B cell (primary cell): ENCODE results near the gene LOX. TPM values are rescaled to one million over a fixed set of nuclear protein-coding genes. Genes with fewer than 3 reads are reported as not detected.

Experiments
- ATAC-seq: fragments of 200-7000 bp; cut with Tn5 transposase; one replicate; pipeline ENCODE4 v1.10.0; 2021; ENCODE audit warnings: low read depth, mild to moderate bottlenecking, moderate number of reproducible peaks, moderate library complexity
- CTCF ChIA-PET: fragments of 350-600 bp; sonication (Branson Sonifier 250); formaldehyde crosslinking; loops from one replicate; lab custom pipeline; 2021; ENCODE audit warnings: antibody characterized with exemption, inconsistent platforms; lab: Charles Lee
- POLR2A ChIA-PET: fragments of 350-600 bp; sonication (Branson Sonifier 250); formaldehyde crosslinking; loops from one replicate; lab custom pipeline; 2021; ENCODE audit warnings: antibody characterized with exemption; lab: Charles Lee
- DNase-seq: peaks from one replicate; pipeline ENCODE4 v3.0.0; 2013
- H2AFZ ChIP-seq: 2 replicates; pipeline ENCODE4 v1.6.1; 2012; ENCODE audit warnings: mild to moderate bottlenecking, low read depth, low read length; ENCODE audit not compliant: insufficient read depth, poor library complexity, severe bottlenecking
- H3K27ac ChIP-seq, 2 donors: 1 replicate in 1 of 2; 2 replicates in 1 of 2; pipeline ENCODE4 v1.5.1; 2012 to 2013; ENCODE audit warnings: low read length in 2 of 2, mild to moderate bottlenecking in 2 of 2, moderate library complexity in 1 of 2
- H3K27me3 ChIP-seq, 4 experiments: fragments of 200-600 bp in 1 of 4; sonication (generic) in 1 of 4; replicated peaks in 1 of 4; 1 replicate in 2 of 4; 2 replicates in 2 of 4; pipeline versions ENCODE4 v1.6.1 to v1.7.0; 2013 to 2016; ENCODE audit warnings: low read length in 3 of 4, mild to moderate bottlenecking in 2 of 4, mixed read lengths in 1 of 4, moderate library complexity in 1 of 4; ENCODE audit not compliant: insufficient read depth in 4 of 4, control insufficient read depth in 3 of 4; ENCODE audit errors: control extremely low read depth in 1 of 4
- H3K36me3 ChIP-seq, 2 experiments: replicated peaks in 1 of 2; 1 replicate in 1 of 2; 2 replicates in 1 of 2; pipeline versions ENCODE4 v1.6.1 to v1.7.1; 2013; ENCODE audit warnings: low read length in 1 of 2; ENCODE audit not compliant: insufficient read depth in 2 of 2, control insufficient read depth in 1 of 2; ENCODE audit errors: control extremely low read depth in 1 of 2, extremely low read depth in 1 of 2
- H3K4me1 ChIP-seq, 2 donors: fragments of 200-600 bp in 1 of 2; sonication (generic) in 1 of 2; 1 replicate in 1 of 2; 2 replicates in 1 of 2; pipeline versions ENCODE4 v1.5.1 to v1.6.1; 2013 to 2017; ENCODE audit warnings: low read length in 2 of 2; ENCODE audit not compliant: control insufficient read depth in 2 of 2, insufficient read depth in 2 of 2
- H3K4me2 ChIP-seq: replicated peaks from 2 replicates; pipeline ENCODE3; 2012; ENCODE audit warnings: mild to moderate bottlenecking, low read depth, low read length; ENCODE audit not compliant: poor library complexity, severe bottlenecking
- H3K4me3 ChIP-seq, 5 experiments: fragments of 200-600 bp in 1 of 5; sonication (generic) in 1 of 5; 1 replicate in 3 of 5; 2 replicates in 2 of 5; pipeline versions ENCODE4 v1.5.1 to v1.7.0; 2011 to 2016; ENCODE audit warnings: low read length in 4 of 5, mild to moderate bottlenecking in 4 of 5, low read depth in 2 of 5, control low read depth in 1 of 5, moderate library complexity in 1 of 5; ENCODE audit not compliant: insufficient read depth in 1 of 5; ENCODE audit errors: control extremely low read depth in 1 of 5, extremely low read depth in 1 of 5
- H3K79me2 ChIP-seq: fragments of 200-600 bp; sonication (generic); one replicate; pipeline ENCODE4 v1.6.0; 2016; ENCODE audit warnings: low read length; ENCODE audit not compliant: control insufficient read depth, insufficient read depth
- H3K9ac ChIP-seq: fragments of 200-600 bp; sonication (generic); 2 replicates; pipeline ENCODE4 v1.6.1; 2017; ENCODE audit warnings: mild to moderate bottlenecking, low read length, moderate library complexity
- H3K9me3 ChIP-seq, 3 donors: one replicate each; pipeline versions ENCODE4 v1.6.1 to v1.7.1; 2013; ENCODE audit warnings: low read length in 2 of 3; ENCODE audit not compliant: control insufficient read depth in 2 of 3, insufficient read depth in 1 of 3; ENCODE audit errors: control extremely low read depth in 1 of 3
- H4K20me1 ChIP-seq: 2 replicates; pipeline ENCODE4 v1.6.0; 2012; ENCODE audit warnings: mild to moderate bottlenecking, low read length; ENCODE audit not compliant: insufficient read depth, control insufficient read depth, poor library complexity, severe bottlenecking
- H3K27ac Mint-ChIP-seq: one replicate; pipeline ENCODE4 v1.8.0; 2021; ENCODE audit warnings: mixed read lengths
- H3K27me3 Mint-ChIP-seq: one replicate; pipeline ENCODE4 v1.8.0; 2021; ENCODE audit warnings: mixed read lengths
- H3K4me1 Mint-ChIP-seq: one replicate; pipeline ENCODE4 v1.8.0; 2021; ENCODE audit warnings: mixed read lengths
- H3K4me3 Mint-ChIP-seq: one replicate; pipeline ENCODE4 v1.8.0; 2021; ENCODE audit warnings: mixed read lengths
- H3K9me3 Mint-ChIP-seq: one replicate; pipeline ENCODE4 v1.8.0; 2022; ENCODE audit warnings: mixed read lengths; ENCODE audit not compliant: insufficient read depth
- CTCF ChIP-seq: fragments of 200-600 bp; IDR thresholded peaks from one replicate; pipeline ENCODE4 v1.8.0; 2022; ENCODE audit warnings: antibody characterized with exemption, mild to moderate bottlenecking
- EZH2 ChIP-seq: IDR thresholded peaks from 2 replicates; pipeline ENCODE4 v1.6.1; 2012; ENCODE audit warnings: borderline replicate concordance, low read depth, mild to moderate bottlenecking, moderate library complexity, low read length; ENCODE audit not compliant: insufficient read depth, poor library complexity, severe bottlenecking
- WGBS: methylation state at CpG from one replicate; pipeline ENCODE4 v1.1.5; 2013; ENCODE audit warnings: missing lambda C conversion rate; ENCODE audit not compliant: insufficient coverage; 5-methylcytosine and 5-hydroxymethylcytosine counted together
- intact Hi-C: fragments of 100-400 bp; cut with micrococcal nuclease; formaldehyde crosslinking; loops from one replicate; pipeline ENCODE4 v1.10.0; 2022
- polyA plus RNA-seq: library from polyadenylated mRNA; depleted of rRNA; stranded (reverse); fragments of >200 nt; gene quantifications from 2 replicates; pipeline ENCODE4 v1.2.3, GENCODE V29; 2012
- total RNA-seq, 2 donors: library from RNA; stranded (reverse); fragments of 120-200 nt in 1 of 2; gene quantifications; 1 replicate in 1 of 2; 2 replicates in 1 of 2; pipeline versions ENCODE4 v1.2.3 to v1.2.4, GENCODE V29; 2013 to 2022

Gene LOX
- total and polyA plus RNA-seq, 2 donors (not counting 1 experiment from before 2014, with no cell fraction given): not detected

GRCh38 chr5:122112063-122112462 is 34.0 kb upstream of the LOX start:
- intact Hi-C loops: no loop called here

GRCh38 chr5:122111460-122111859 is 33.4 kb upstream of the LOX start:
- Mint-ChIP-seq H3K9me3 (no peaks in the 10 kb centered on the region), H3K4me1 (no peaks in the 10 kb centered on the region), H3K27ac (no peak overlapping the region), H3K27me3 (peaks cover 6% of the 10 kb centered on the region), H3K4me3 (no peak overlapping the region)
- Histone ChIP-seq H3K27me3 (no peaks in the 10 kb centered on the region), H3K9ac (no peak overlapping the region), H3K27ac (no peak overlapping the region), H3K9me3 (no peaks in the 10 kb centered on the region), H3K79me2 (no peaks in the 10 kb centered on the region), H3K4me3 (no peak overlapping the region), H3K36me3 (no peaks in the 10 kb centered on the region), H3K4me1 (no peaks in the 10 kb centered on the region), H4K20me1 (no peaks in the 10 kb centered on the region), H2AFZ (no peak overlapping the region), H3K4me2 (no peak overlapping the region)
- intact Hi-C loops: no loop called here
- CTCF ChIA-PET: no interaction called here
- ATAC-seq: no peak
- POLR2A ChIA-PET: no interaction called here
- 96% methylated on average over 5 of the region's 5 CpGs for WGBS
- TF ChIP-seq CTCF (no peak), EZH2 (no peak)
- DNase-seq: no peak

More at GRCh38 chr5:122112063-122112462, 34.0 kb upstream of the LOX start:
- Histone ChIP-seq H3K79me2 (no peaks in the 10 kb centered on the region), H4K20me1 (no peaks in the 10 kb centered on the region), H3K4me3 (no peak overlapping the region), H3K4me1 (no peaks in the 10 kb centered on the region), H3K27ac (no peak overlapping the region), H3K9me3 (no peaks in the 10 kb centered on the region), H3K4me2 (no peak overlapping the region), H3K27me3 (no peaks in the 10 kb centered on the region), H3K9ac (no peak overlapping the region), H3K36me3 (no peaks in the 10 kb centered on the region), H2AFZ (no peak overlapping the region)
- ATAC-seq (no peak), DNase-seq (no peak)
- WGBS: no CpG with 5 or more reads among the region's 3 CpGs
- Mint-ChIP-seq H3K27ac (no peak overlapping the region), H3K9me3 (no peaks in the 10 kb centered on the region), H3K27me3 (peaks cover 6% of the 10 kb centered on the region), H3K4me1 (no peaks in the 10 kb centered on the region), H3K4me3 (no peak overlapping the region)
- no peak for TF ChIP-seq CTCF
- no peak for TF ChIP-seq EZH2
- ChIA-PET CTCF (no interaction called here), POLR2A (no interaction called here)
